Measurements from ENCODE around the gene VCP.

VCP gene

GRCh38 chr9:35060548-35061207 is 11.7 kb downstream of the VCP start:
- TF ChIP-seq EZH2 (IDR thresholded peaks at IDR 0.05), result no peak
- no peak for TF ChIP-seq POLR2AphosphoS5 (IDR thresholded peaks at IDR 0.05; ENCODE audit: borderline replicate concordance, low read depth, low read length)
- no peak for TF ChIP-seq FOXP2 (optimal IDR thresholded peaks at IDR 0.05; ENCODE audit: control extremely low read depth, extremely low read length, insufficient read depth)
- Histone ChIP-seq H3K9me3 (ENCODE audit: low read depth, low read length) (no peaks in the 10 kb centered on the region), H3K4me3 (no peak overlapping the region), H3K9ac (ENCODE audit: insufficient read length) (no peak overlapping the region), H3K27ac (no peak overlapping the region), H3K36me3 (ENCODE audit: insufficient read depth, low read length) (peaks cover 98% of the 10 kb centered on the region)
- DNase-seq (ENCODE audit: low read depth, low spot score), result no peak

GRCh38 chr9:35059438-35059837 is 13.0 kb downstream of the VCP start:
- H3K36me3 ChIP-seq (ENCODE audit: insufficient read depth, low read length), result peaks cover 97% of the 10 kb centered on the region

GRCh38 chr9:35057271-35057620 is 15.2 kb downstream of the VCP start:
- Histone ChIP-seq H3K27ac (no peak overlapping the region), H3K4me3 (no peak overlapping the region), H3K36me3 (ENCODE audit: insufficient read depth, low read length) (peaks cover 89% of the 10 kb centered on the region), H3K9me3 (ENCODE audit: low read depth, low read length) (no peaks in the 10 kb centered on the region), H3K9ac (ENCODE audit: insufficient read length) (no peak overlapping the region)
- DNase-seq (ENCODE audit: low read depth, low spot score), result no peak
- TF ChIP-seq POLR2AphosphoS5 (IDR thresholded peaks at IDR 0.05; ENCODE audit: borderline replicate concordance, low read depth, low read length) (no peak), EZH2 (IDR thresholded peaks at IDR 0.05) (no peak), FOXP2 (optimal IDR thresholded peaks at IDR 0.05; ENCODE audit: control extremely low read depth, extremely low read length, insufficient read depth) (no peak)

More at GRCh38 chr9:35059438-35059837, 13.0 kb downstream of the VCP start:
- no peak overlapping the region for H3K9ac ChIP-seq (ENCODE audit: insufficient read length)
- no peak overlapping the region for H3K4me3 ChIP-seq
- no peaks in the 10 kb centered on the region for H3K9me3 ChIP-seq (ENCODE audit: low read depth, low read length)
- H3K27ac ChIP-seq, result no peak overlapping the region
- TF ChIP-seq POLR2AphosphoS5 (IDR thresholded peaks at IDR 0.05; ENCODE audit: borderline replicate concordance, low read depth, low read length) (no peak), EZH2 (IDR thresholded peaks at IDR 0.05) (no peak), FOXP2 (optimal IDR thresholded peaks at IDR 0.05; ENCODE audit: control extremely low read depth, extremely low read length, insufficient read depth) (no peak)
- DNase-seq (ENCODE audit: low read depth, low spot score), result no peak

DNA sequence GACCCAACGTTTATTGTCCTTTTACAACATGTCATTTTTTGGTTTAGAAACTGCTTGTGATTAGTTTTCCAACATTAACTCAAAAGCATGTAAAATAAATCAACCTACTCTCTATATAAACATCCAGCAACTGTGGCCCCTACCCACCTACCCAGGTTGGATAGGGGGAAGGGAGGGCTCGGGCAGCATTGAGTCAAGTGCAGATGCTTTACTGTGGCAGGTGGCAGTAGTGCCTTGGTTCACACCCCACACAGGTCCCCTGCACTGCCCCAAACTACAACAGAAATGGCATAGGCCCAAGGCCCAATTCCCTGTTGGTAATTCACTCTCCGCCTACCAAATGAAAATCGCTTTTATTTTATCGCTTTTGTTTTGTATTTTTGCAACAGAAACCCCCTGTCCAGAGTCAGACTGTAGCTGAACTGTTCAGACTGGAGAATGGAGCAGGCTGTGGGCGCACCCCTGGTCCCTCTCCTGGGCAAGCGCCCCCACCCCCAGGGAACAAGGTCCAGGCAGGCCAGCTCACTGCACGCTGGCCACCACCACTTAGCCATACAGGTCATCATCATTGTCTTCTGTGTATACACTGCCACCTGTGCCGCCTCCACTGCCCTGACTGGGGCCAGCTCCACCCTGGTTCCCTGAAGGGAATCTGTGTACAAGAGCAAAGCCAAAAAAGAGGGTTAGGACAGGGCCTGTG is 15.7 kb downstream of the VCP start:
- Histone ChIP-seq H3K9me3 (ENCODE audit: low read depth, low read length) (no peaks in the 10 kb centered on the region), H3K4me3 (no peak overlapping the region), H3K9ac (ENCODE audit: insufficient read length) (no peak overlapping the region), H3K36me3 (ENCODE audit: insufficient read depth, low read length) (peaks cover 89% of the 10 kb centered on the region), H3K27ac (no peak overlapping the region)
- DNase-seq (ENCODE audit: low read depth, low spot score), result no peak
- TF ChIP-seq EZH2 (IDR thresholded peaks at IDR 0.05) (no peak), POLR2AphosphoS5 (IDR thresholded peaks at IDR 0.05; ENCODE audit: borderline replicate concordance, low read depth, low read length) (no peak), FOXP2 (optimal IDR thresholded peaks at IDR 0.05; ENCODE audit: control extremely low read depth, extremely low read length, insufficient read depth) (no peak)

- Histone ChIP-seq H3K9me3 (ENCODE audit: low read depth, low read length) (no peaks in the 10 kb centered on the region), H3K27ac (no peak overlapping the region), H3K36me3 (ENCODE audit: insufficient read depth, low read length) (peaks cover 85% of the 10 kb centered on the region), H3K9ac (ENCODE audit: insufficient read length) (no peak overlapping the region), H3K4me3 (no peak overlapping the region)
- DNase-seq (ENCODE audit: low read depth, low spot score), result no peak
- TF ChIP-seq FOXP2 (optimal IDR thresholded peaks at IDR 0.05; ENCODE audit: control extremely low read depth, extremely low read length, insufficient read depth), result no peak
Measured at GRCh38 chr9:35054871-35055644, 17.4 kb downstream of the VCP start.

DNA sequence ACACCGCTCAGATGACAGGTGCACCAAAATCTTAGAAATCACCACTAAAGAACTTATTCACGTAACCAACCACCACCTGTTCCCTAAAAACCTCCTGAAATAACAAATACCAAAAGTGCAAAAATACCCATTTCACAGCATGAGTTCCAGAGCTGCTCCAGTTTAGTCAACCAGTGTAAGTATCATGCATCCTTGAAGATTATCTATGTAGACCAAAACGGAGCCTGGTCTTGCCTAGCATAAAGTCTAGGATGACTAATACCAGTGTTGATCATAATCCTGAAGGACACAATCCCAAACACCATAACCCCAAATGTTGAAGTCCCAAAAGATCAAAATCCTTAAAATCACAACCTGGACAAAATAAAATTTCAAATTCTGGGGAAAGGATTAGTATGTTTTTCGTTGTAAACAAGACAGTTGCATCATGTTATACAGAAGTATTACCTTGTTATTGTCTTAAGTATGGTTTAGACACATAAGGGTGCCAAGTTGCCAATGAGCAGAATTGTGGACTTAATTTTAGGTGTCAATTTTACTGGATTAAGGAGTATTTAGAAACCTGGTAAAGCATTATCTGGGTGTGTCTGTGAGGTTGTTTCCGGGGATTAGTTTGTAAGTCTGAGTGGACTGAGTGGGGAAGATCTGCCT is 18.1 kb downstream of the VCP start:
- TF ChIP-seq POLR2AphosphoS5 (IDR thresholded peaks at IDR 0.05; ENCODE audit: borderline replicate concordance, low read depth, low read length) (peak; percentile 16), EZH2 (IDR thresholded peaks at IDR 0.05) (no peak), FOXP2 (optimal IDR thresholded peaks at IDR 0.05; ENCODE audit: control extremely low read depth, extremely low read length, insufficient read depth) (no peak)
- peaks cover 78% of the 10 kb centered on the region for H3K36me3 ChIP-seq (ENCODE audit: insufficient read depth, low read length)
- no peak for DNase-seq (ENCODE audit: low read depth, low spot score)

DNA sequence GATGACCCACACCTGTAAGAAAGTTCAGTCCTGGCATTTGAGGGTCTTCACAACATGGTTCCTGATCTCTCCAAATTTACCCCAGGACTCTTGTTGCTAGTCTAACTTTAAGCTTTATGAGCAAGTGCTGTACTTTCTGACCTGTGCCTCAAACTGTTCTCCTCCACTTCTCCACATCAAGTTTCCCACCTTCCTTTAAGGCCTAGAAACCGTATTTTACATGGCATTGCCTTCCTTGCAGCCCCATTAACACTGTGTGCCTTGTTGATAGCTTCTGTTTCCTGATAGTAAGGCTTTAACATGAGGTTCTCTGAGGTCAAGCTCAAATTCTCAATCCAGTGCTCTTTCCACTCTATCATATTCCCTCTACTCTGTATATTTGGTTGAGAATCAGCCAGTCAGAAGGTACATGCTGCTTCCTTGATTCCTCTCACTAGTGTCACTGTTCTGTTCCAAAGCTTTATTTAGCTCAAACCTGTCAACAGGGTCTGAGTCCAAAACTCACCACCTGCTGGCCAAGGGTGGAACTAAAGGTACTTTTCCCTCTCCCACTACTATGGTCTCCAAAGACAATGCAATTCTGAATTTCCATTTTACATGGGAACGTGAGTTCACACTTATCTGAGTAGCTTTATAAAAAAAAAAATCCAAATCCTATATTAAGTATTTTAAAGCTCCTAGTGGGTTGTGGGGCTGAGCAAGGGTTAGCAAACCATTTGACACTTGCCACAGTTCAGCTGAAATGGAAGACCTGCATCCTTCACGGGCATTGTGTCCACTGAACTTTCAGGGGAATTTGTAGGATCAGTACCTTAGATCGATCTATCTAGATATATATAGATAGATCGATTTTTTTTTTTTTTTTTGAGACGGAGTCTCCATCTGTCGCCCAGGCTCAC is 21.1 kb downstream of the VCP start:
- DNase-seq (ENCODE audit: low read depth, low spot score), result no peak
- Histone ChIP-seq H3K36me3 (ENCODE audit: insufficient read depth, low read length) (peaks cover 48% of the 10 kb centered on the region), H3K9ac (ENCODE audit: insufficient read length) (no peak overlapping the region), H3K4me3 (no peak overlapping the region), H3K9me3 (ENCODE audit: low read depth, low read length) (no peaks in the 10 kb centered on the region), H3K27ac (no peak overlapping the region)
- TF ChIP-seq EZH2 (IDR thresholded peaks at IDR 0.05) (no peak), FOXP2 (optimal IDR thresholded peaks at IDR 0.05; ENCODE audit: control extremely low read depth, extremely low read length, insufficient read depth) (no peak), POLR2AphosphoS5 (IDR thresholded peaks at IDR 0.05; ENCODE audit: borderline replicate concordance, low read depth, low read length) (no peak)

More for the DNA sequence above, 18.1 kb downstream of the VCP start:
- H3K9ac ChIP-seq (ENCODE audit: insufficient read length), result no peak overlapping the region
- H3K27ac ChIP-seq, result no peak overlapping the region
- no peak overlapping the region for H3K4me3 ChIP-seq
- no peaks in the 10 kb centered on the region for H3K9me3 ChIP-seq (ENCODE audit: low read depth, low read length)
